ENCODE data around the gene TSPAN3.
A peak's percentile ranks its signal among the peaks of the same experiment; 100 is the strongest.

Gene TSPAN3

GRCh38 chr15:77048135-77048876 lies 22.6 kb downstream of the TSPAN3 start:
- no peak for DNase-seq

GRCh38 chr15:77046704-77047412 lies 24.1 kb downstream of the TSPAN3 start:
- no peak for DNase-seq

DNA sequence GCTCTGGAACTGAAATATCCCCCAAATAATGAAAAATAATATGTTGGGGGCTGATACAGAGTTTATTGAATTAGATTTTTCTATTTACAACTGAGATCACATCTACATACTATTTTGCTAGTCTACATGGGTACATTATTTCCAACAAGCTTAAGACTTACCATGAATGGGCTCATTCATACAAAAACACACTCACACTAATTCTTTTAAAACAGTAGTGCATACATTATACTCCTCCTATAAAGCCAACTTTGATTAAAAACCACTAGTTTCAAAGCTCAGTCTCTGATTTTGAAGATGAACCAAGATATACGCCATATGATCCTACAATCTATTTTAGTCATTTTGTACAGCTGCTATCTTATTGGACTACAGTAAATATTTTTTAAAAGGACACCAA lies 24.9 kb downstream of the TSPAN3 start:
- no peak for DNase-seq

- no peak for DNase-seq
Measured at GRCh38 chr15:77044228-77045042, 26.5 kb downstream of the TSPAN3 start.

DNA sequence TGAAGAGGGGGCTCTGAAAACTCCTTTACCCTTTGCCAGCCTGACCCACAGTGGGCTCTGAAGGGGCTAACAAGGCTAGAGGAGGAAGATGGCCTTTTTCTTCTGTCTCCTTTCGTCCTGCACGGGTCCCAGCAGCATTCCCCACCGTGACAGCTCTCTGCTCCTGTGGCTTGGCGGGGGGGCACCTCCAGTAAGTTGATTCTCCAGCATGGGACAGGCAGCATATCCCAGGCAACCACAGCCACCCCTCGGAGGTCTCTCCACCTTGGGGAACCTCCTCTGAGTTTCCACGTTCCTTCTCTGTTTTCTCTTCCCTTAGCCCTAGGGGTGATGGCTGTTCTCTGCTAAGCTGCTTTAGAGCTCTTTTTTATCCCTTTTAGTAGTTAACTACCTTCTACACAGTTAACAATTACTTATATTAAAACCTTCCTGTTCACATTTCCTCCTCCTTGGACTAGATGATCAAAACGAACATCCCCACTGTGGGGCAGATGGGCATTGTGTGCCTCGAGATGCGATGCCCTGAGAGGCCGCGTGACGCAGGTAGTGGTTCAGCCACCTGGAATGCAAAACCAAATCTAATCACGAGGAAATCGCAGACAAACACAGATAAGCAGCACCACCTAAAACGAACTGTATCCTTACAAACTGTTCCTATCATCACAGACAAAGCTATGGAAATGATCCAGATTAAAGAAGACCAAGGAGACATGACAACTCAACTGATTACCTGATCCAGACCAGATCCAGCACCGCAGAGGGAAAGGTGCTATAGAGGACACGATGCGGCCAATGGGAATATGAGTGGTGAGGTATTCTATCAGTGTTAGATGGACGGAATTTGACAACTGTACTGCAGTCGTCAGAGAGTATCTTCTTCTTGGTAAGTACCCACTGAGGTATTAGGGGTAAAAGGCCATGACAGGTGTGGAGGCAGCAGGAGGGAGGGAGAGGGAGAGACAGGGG lies 27.7 kb downstream of the TSPAN3 start:
- DNase-seq, result no peak

DNA sequence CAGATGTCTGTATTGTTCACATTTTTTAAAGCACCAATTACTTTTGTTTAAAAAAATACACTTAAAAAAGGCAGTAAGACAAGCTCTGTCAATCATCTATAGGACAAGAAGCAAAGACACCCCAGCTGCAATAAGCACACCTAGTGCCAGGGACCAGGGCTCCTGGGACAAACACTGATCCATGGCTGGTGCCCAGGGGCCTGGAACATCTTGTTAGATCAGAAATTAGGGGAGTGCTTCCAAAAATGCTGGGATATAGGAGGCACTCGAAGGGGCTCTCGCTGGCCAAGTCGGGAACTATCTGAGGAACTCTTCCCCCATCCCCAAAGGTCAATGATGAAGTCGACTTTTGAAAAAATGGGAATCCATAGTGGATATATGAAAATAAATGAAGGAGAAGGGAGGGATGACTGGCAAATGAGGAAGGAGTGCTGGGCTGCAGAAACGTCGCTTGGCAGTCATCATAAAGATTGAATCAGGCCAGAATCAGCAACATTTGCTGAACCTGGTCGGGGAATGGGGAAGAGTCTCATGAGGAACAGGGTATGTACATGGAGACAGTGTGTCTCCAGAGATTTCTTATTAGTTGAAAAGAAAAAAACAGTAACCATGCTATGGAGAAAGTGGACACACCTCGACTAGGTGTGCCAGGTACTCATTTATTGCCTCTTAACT lies 28.5 kb downstream of the TSPAN3 start:
- no peak for DNase-seq

DNA sequence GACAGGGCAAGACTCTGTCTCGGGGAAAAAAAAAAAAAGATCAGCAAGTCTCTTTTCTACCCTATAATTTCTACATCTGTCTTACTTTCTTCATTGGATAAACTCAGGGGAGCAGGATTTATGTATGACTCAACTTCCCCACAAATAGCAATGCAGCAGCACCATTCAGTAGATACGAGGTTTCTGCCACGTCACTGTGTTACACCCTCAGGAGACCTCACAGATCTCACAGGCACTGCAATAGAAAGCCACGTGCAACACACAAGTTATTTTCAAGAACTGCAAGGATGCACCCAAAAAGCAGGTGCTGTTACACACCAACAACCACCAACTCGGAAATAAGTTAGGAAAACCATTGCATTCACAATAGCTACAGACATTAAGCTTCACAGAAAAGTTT lies 30.2 kb downstream of the TSPAN3 start:
- no peak for DNase-seq

DNA sequence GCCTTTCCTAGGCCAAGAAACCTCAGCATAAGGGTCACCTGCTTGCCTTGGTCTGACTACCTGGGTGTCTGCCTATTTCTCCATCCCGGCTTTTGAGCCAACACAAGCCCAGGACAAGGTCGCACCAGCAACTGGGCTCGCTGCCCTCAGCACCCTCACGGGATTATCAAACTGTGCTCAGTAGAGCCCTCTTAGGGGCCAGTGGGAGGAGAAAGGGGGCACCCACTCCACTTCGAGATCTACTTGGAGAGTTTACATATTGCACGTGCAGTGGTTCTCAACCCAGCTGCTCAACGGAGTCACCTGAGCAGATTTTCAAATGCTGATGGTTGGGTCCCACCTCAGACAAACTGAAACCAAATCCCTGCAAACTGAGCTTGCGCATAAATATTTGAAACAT lies 31.1 kb downstream of the TSPAN3 start:
- no peak for DNase-seq

DNA sequence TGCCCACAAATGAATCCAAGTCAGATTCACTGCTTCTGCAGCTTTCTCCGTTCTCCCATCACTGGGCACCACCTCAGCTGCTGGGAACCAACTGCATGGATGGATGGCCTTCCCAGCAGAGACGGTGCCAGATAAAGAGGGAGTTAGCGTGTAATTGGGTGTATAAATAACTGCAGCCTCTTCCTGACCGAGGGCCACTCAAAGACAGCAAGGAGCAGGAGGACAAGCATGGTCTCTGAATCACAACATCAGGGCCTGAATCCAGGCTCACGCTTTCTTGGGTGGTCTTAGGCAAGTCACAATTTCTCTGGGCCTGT lies 31.7 kb downstream of the TSPAN3 start:
- DNase-seq, result no peak

DNA sequence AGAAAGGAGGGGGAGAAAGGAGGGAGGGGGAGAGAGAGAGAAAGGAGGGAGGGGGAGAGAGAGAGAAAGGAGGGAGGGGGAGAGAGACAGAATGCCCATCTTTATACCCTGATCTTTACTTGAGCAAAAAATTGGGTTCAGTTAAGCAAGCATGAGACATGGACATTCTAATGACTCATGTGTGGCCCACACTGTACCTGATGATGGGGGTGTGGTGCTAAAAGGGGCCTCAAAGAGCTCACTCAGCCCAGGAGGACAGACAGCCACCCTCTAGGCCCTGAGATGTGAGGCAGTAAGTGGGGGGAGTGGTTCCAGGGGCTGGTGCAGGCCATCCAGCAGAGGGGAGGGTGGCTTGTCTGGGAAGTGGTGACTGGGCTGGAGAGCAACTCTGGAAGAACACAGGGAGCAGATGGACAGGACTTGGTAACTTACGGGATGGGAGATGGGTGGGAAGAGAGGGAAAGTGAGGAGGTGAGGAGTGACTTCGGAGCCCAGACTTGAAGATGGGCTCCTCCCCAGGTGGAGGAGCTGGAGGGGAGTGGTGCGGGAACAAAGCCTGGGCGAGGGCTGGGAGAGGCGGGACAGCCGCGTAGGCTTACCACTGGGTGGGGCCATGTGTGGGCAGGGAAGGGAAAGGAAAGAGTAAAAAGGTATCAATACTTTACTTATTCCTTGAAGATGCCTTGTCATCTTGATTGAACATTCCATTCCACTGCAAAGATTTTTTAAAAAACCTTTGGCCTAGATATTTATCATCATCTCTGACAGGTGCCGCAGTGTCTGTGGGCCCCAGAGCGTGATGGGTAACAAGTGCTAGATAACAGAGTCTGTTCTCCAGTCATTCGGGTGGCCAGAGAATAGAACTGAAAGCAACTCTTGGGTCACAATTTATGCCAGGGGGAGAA lies 32.3 kb downstream of the TSPAN3 start:
- no peak for DNase-seq

GRCh38 chr15:77037388-77038209 lies 33.3 kb downstream of the TSPAN3 start:
- no peak for DNase-seq

GRCh38 chr15:77036537-77037387 lies 34.1 kb downstream of the TSPAN3 start:
- no peak for DNase-seq

- no peak for DNase-seq
Measured at GRCh38 chr15:77035999-77036471, 34.9 kb downstream of the TSPAN3 start.

GRCh38 chr15:77035584-77035983 lies 35.3 kb downstream of the TSPAN3 start:
- no peak for DNase-seq

DNA sequence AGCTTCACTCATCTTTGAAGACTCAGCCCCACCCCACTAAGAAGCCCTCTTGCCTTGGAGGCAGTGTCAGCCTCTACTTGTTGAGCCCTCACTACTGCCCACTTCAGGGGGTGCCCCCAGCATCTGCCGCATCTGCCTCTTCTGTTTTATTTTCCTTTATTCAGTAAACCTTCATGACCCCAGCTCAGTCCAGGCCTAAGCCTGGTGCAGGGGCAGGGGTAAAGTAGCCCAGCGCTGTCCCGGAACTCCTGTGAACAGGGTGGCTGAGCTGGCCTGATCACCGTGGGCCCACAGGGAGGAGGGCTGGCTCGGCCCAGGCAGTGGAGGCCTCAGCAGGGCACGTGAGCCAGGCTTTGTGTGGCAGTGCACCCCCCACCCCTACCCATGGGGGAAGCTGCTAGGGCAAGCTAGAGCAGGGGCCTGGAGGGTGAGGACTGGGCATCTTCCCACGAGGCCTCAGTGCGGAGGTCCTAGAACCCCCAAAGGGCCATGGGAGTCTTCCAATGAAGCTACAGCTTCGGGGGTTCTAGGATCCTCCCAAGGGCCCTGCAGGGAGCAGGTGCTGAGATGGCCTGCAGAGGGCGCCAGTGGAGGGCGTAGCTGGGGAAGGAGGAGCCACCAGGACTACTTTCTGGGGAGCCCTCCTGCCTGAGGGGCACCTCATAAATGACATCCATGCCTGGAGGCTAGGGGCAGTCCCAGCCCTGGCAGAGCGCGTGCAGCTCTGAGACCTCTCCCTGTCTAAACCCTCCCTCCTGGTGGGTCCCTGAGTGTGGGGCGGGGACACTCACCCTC lies 36.0 kb downstream of the TSPAN3 start:
- DNase-seq, result peak; percentile 33

GRCh38 chr15:77033729-77034671 lies 36.9 kb downstream of the TSPAN3 start:
- no peak for DNase-seq

DNA sequence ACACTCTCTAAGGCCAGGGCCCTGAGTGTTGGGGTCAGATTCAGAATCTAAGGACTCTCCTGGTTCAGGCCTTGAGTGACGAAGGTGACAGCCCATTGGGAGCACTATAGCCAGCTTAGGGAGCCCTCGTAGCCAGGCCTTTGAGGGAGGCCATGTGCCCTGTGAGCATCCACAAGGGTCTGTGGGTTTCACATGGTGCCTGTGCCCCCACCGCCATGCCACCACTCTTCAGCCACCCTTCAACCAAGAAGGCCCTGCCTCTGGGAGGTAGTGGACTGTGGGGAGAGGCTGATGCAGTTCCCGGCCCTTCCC lies 37.5 kb downstream of the TSPAN3 start:
- DNase-seq, result no peak
